Lower lobe of right lung (tissue), 2 donors: ENCODE data around the gene MYO5B. TPM values are rescaled to one million over a fixed set of nuclear protein-coding genes. Genes with fewer than 3 reads are reported as not detected.

ENCODE experiments used
- ATAC-seq, 2 donors: fragments of 200-7000 bp; cut with Tn5 transposase; one replicate each; pipeline ENCODE4 v1.9.1; 2020 to 2022; ENCODE audit warnings: mild to moderate bottlenecking in 2 of 2, moderate library complexity in 2 of 2
- DNase-seq: peaks from one replicate; pipeline ENCODE4 v3.0.0-alpha.2; 2020
- H3K27ac ChIP-seq: fragments of 200-600 bp; one replicate; pipeline ENCODE4 v1.8.0; 2022
- H3K27me3 ChIP-seq: fragments of 200-600 bp; one replicate; pipeline ENCODE4 v1.8.0; 2022; ENCODE audit warnings: low read depth
- H3K36me3 ChIP-seq: fragments of 200-600 bp; one replicate; pipeline ENCODE4 v1.8.0; 2022; ENCODE audit warnings: mild to moderate bottlenecking
- H3K4me1 ChIP-seq: fragments of 200-600 bp; one replicate; pipeline ENCODE4 v1.8.0; 2022
- H3K4me3 ChIP-seq: fragments of 200-600 bp; one replicate; pipeline ENCODE4 v1.8.0; 2022; ENCODE audit warnings: mild to moderate bottlenecking
- H3K9me3 ChIP-seq: fragments of 200-600 bp; one replicate; pipeline ENCODE4 v1.8.0; 2022
- CTCF ChIP-seq: fragments of 200-600 bp; IDR thresholded peaks from one replicate; pipeline ENCODE4 v1.8.0; 2022; ENCODE audit warnings: antibody characterized with exemption, mild to moderate bottlenecking
- intact Hi-C: fragments of 100-400 bp; cut with DNase I; formaldehyde crosslinking; loops from one replicate; pipeline ENCODE4 v1.11.0; 2022
- total RNA-seq: library from RNA; stranded (reverse); fragmentation: NEBNext Ultra II Directional; extraction: Animal tissue kit (Norgen Biotek cat#: 25700); gene quantifications from one replicate; pipeline ENCODE4 v1.2.1, GENCODE V29; 2021
- donor health status: DM: no; HTN: yes; CAD: no; lungs with severe emphysema.

Gene MYO5B
- total RNA-seq, 1 donor from 2014 or later: 23.3 TPM

GRCh38 chr18:49874238-49874637, 320.7 kb downstream of the MYO5B start:
- Histone ChIP-seq H3K4me1 (no peaks in the 10 kb centered on the region), H3K4me3 (no peak overlapping the region), H3K27ac (no peak overlapping the region), H3K36me3 (peaks cover 3% of the 10 kb centered on the region), H3K9me3 (no peaks in the 10 kb centered on the region), H3K27me3 (no peaks in the 10 kb centered on the region)
- intact Hi-C loops: no loop called here
- ATAC-seq: no peak
- DNase-seq: no peak
- no peak for TF ChIP-seq CTCF

GRCh38 chr18:49869354-49869753, 325.6 kb downstream of the MYO5B start:
- ATAC-seq (no peak), DNase-seq (no peak)
- H3K9me3 ChIP-seq: no peaks in the 10 kb centered on the region
- no peaks in the 10 kb centered on the region for H3K4me1 ChIP-seq
- no peak overlapping the region for H3K4me3 ChIP-seq
- no peaks in the 10 kb centered on the region for H3K27me3 ChIP-seq
- intact Hi-C loops: no loop called here
- TF ChIP-seq CTCF: no peak
- peaks cover 3% of the 10 kb centered on the region for H3K36me3 ChIP-seq
- no peak overlapping the region for H3K27ac ChIP-seq

GRCh38 chr18:49866680-49867079, 328.3 kb downstream of the MYO5B start:
- no peak for DNase-seq
- intact Hi-C loops: no loop called here
- no peaks in the 10 kb centered on the region for H3K9me3 ChIP-seq
- H3K27ac ChIP-seq: no peak overlapping the region
- ATAC-seq: no peak
- H3K4me1 ChIP-seq: no peaks in the 10 kb centered on the region
- H3K36me3 ChIP-seq: peaks cover 3% of the 10 kb centered on the region
- no peaks in the 10 kb centered on the region for H3K27me3 ChIP-seq
- no peak overlapping the region for H3K4me3 ChIP-seq
- no peak for TF ChIP-seq CTCF

- no peaks in the 10 kb centered on the region for H3K9me3 ChIP-seq
- peaks cover 3% of the 10 kb centered on the region for H3K36me3 ChIP-seq
- ATAC-seq (peak; percentile 14 to 33), DNase-seq (no peak)
- H3K4me1 ChIP-seq: no peaks in the 10 kb centered on the region
- no peaks in the 10 kb centered on the region for H3K27me3 ChIP-seq
- no peak for TF ChIP-seq CTCF
- no peak overlapping the region for H3K4me3 ChIP-seq
- intact Hi-C loops: no loop called here
- H3K27ac ChIP-seq: no peak overlapping the region
These were observed 329.5 kb downstream of the MYO5B start for GRCh38 chr18:49865401-49865800.

GRCh38 chr18:49863769-49864621, 331.0 kb downstream of the MYO5B start:
- Histone ChIP-seq H3K4me3 (no peak overlapping the region), H3K27me3 (no peaks in the 10 kb centered on the region), H3K9me3 (no peaks in the 10 kb centered on the region), H3K27ac (no peak overlapping the region), H3K36me3 (peaks cover 2% of the 10 kb centered on the region), H3K4me1 (peaks cover 10% of the 10 kb centered on the region)
- intact Hi-C loops: no loop called here
- ATAC-seq (no peak), DNase-seq (no peak)
- no peak for TF ChIP-seq CTCF
